ENCODE data around the gene COL2A1.
"Not testable (repeated sequence)": the region's sequence is repeated elsewhere in the genome, so short reads cannot be mapped to it uniquely, and the experiment has no call there.

COL2A1 gene

DNA sequence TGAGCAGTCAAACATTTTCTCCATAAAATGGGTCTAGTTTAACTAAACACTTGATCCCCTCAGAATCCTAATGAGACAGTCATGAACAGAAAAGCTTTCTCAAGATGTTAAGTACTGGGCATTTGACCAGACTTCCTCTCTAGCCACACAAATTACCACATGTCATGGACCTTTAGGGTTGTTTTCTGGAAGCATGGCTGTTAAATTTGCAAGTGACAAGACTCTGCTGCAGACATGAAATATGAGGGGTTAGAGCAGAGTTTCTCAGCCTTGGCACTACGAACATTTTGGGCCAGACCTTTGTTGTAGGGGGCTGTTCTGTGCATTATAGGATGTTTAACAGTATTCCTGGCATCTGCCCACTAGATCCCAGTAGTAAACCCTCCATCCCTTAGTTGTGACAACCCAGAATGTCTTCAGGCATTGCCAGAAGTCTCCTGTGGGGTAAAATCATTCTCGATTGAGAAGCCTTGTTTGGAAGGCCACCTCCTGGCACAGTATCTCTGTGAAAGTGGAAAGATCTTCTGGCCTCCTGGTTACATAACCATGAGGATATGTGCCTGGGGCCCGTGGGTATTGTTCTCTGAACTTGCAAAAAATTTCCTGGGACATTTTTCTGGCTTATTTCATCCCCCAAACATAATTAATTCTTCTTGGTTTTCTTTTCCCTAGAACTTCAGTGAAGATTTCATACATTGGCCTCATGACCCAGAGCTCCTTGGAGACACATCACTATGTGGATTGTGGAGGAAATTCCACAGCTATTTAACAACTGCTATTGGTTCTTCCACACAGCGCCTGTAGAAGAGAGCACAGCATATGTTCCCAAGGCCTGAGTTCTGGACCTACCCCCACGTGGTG, 36.6 kb downstream of the COL2A1 start:
- Histone ChIP-seq H3K9me3 (ENCODE audit: control insufficient read depth, low read length) (no peaks in the 10 kb centered on the region), H3K36me3 (ENCODE audit: control insufficient read depth, insufficient read depth, low read length) (peaks cover 11% of the 10 kb centered on the region), H3K27ac (ENCODE audit: insufficient read depth, low read length, poor library complexity, severe bottlenecking) (no peak overlapping the region), H3K27me3 (replicated peaks; ENCODE audit: control insufficient read depth, insufficient read depth, low read length, poor library complexity, severe bottlenecking) (no peaks in the 10 kb centered on the region), H3K4me1 (ENCODE audit: control insufficient read depth, insufficient read depth, low read length, poor library complexity, severe bottlenecking) (peaks cover 3% of the 10 kb centered on the region), H3K4me3 (ENCODE audit: insufficient read depth, low read depth, low read length, poor library complexity, severe bottlenecking) (no peak overlapping the region)
- no peak for DNase-seq

DNA sequence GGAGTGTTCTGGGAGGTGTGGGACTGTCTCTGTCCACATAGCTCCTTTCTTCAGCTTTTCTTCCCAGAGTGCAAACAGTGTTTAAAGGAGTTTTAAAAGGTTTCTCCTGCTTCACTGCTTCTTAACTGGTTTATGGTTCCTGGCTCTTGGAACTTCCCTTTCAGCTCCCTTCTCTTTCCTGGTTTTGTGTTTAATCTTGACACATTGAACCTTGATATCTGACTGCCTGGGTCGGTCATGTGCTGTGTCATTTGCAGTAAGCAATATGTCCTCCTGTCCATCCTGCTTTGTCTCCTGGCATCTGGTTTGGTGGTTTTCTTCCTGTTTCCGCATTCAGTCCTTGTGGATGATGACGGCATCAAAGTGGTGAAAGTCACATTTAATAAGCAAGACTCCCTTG, 38.7 kb downstream of the COL2A1 start:
- Histone ChIP-seq H3K36me3 (ENCODE audit: control insufficient read depth, insufficient read depth, low read length) (peaks cover 11% of the 10 kb centered on the region), H3K27me3 (replicated peaks; ENCODE audit: control insufficient read depth, insufficient read depth, low read length, poor library complexity, severe bottlenecking) (no peaks in the 10 kb centered on the region), H3K4me3 (ENCODE audit: insufficient read depth, low read depth, low read length, poor library complexity, severe bottlenecking) (no peak overlapping the region), H3K9me3 (ENCODE audit: control insufficient read depth, low read length) (no peaks in the 10 kb centered on the region), H3K4me1 (ENCODE audit: control insufficient read depth, insufficient read depth, low read length, poor library complexity, severe bottlenecking) (peaks cover 3% of the 10 kb centered on the region), H3K27ac (ENCODE audit: insufficient read depth, low read length, poor library complexity, severe bottlenecking) (no peak overlapping the region)
- no peak for DNase-seq

DNA sequence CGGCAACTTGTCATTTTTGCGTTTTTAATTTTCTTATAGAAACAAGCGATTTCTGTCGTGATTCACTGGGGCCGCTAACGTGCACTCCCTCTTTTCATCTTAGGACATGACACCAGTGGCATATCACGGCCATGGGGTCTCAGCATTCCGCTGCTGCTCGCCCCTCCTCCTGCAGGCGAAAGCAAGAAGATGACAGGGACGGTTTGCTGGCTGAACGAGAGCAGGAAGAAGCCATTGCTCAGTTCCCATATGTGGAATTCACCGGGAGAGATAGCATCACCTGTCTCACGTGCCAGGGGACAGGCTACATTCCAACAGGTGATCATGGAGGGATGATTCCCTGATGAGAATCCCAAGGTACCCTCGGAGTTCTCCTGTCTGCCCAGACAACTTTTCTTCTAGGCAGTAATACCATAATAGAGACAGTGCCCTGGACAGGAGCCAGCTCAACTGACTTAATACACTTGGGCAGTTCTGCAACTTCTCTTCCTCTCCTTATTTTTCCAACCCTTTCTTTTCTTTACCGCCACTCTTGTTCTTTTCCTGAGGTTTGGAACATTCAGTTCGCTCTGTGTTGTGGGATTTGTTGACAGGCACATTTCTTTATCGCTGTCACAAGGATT, 40.1 kb downstream of the COL2A1 start:
- H3K27ac ChIP-seq (ENCODE audit: insufficient read depth, low read length, poor library complexity, severe bottlenecking): peak overlapping the region; percentile 72
- H3K27me3 ChIP-seq (replicated peaks; ENCODE audit: control insufficient read depth, insufficient read depth, low read length, poor library complexity, severe bottlenecking): no peaks in the 10 kb centered on the region
- no peaks in the 10 kb centered on the region for H3K9me3 ChIP-seq (ENCODE audit: control insufficient read depth, low read length)
- peaks cover 3% of the 10 kb centered on the region for H3K4me1 ChIP-seq (ENCODE audit: control insufficient read depth, insufficient read depth, low read length, poor library complexity, severe bottlenecking)
- peaks cover 11% of the 10 kb centered on the region for H3K36me3 ChIP-seq (ENCODE audit: control insufficient read depth, insufficient read depth, low read length)
- H3K4me3 ChIP-seq (ENCODE audit: insufficient read depth, low read depth, low read length, poor library complexity, severe bottlenecking): peak overlapping the region; percentile 99
- DNase-seq: peak in 1 of 3 donors; percentile 5

DNA sequence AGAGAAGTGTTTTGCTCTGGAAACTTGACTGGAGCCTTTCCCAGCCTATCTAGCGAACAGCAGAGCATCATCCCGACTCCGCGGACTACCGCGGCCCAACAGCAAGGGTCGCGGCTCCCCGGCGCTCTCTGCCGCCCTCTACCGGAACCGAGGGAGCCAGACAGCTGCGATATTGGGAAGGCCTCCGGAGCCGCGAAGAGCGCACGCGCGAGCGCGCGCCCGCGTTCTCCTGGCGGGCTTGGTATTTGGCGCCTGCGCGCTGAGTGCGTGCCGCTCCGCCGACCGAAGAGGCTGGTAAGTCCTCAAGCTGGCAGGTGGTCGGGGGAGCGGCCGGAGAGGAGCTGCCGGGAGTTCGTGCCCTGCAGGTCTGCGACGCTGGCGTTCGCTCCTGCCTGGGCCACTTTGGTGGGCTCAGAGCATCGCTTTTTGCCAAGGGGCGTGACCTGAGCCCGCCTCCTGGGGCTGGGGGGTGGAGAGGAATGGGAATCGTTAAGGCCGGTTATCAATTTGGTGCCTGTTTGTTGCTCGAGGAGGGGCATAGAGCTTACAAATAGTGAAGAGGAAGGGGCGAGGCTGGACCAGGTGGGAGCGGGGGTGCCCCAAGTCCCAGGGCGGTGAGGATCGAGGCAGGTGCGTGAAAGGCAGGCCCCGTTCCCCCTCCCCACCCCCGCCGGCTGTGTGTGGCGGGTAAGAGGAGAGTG, 40.8 kb downstream of the COL2A1 start, which contains the start of gene TMEM106C:
TSS of gene TMEM106C (plus strand) at position 257 of the 701 bp plus-strand sequence. CDS start 641 bp downstream, outside the sequence.
- peak within 1 kb of the TSS; percentile 72 for H3K27ac ChIP-seq (ENCODE audit: insufficient read depth, low read length, poor library complexity, severe bottlenecking)

DNA sequence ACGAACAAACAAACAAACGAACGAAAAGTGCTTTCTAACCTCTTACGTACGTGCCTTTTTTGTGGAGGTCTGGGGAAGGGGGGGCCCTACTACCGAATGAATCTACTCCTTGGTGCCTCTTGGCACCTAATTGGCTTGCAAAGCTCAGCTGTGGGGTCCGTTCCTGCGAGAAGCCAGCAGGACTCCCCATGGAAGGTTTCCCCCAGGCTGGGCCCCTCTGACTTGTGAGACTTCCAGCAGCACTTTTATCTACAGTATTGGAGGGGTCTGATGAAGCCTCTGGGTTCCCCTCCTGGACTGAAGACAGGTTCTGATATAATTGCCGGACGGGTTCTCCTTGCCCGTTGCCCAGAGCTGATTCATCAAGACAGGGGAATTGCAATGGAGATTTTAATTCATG, 42.1 kb downstream of the COL2A1 start:
- Histone ChIP-seq H3K27ac (ENCODE audit: insufficient read depth, low read length, poor library complexity, severe bottlenecking) (no peak overlapping the region), H3K36me3 (ENCODE audit: control insufficient read depth, insufficient read depth, low read length) (peaks cover 1% of the 10 kb centered on the region), H3K4me3 (ENCODE audit: insufficient read depth, low read depth, low read length, poor library complexity, severe bottlenecking) (no peak overlapping the region), H3K4me1 (ENCODE audit: control insufficient read depth, insufficient read depth, low read length, poor library complexity, severe bottlenecking) (peaks cover 3% of the 10 kb centered on the region), H3K27me3 (replicated peaks; ENCODE audit: control insufficient read depth, insufficient read depth, low read length, poor library complexity, severe bottlenecking) (no peaks in the 10 kb centered on the region), H3K9me3 (ENCODE audit: control insufficient read depth, low read length) (no peaks in the 10 kb centered on the region)
- no peak for DNase-seq

More for the DNA sequence above, 40.8 kb downstream of the COL2A1 start, which contains the start of gene TMEM106C:
- DNase-seq: peak; percentile 79 to 87 (median 82)
- Histone ChIP-seq H3K9me3 (ENCODE audit: control insufficient read depth, low read length) (no peaks in the 10 kb centered on the region), H3K36me3 (ENCODE audit: control insufficient read depth, insufficient read depth, low read length) (peaks cover 11% of the 10 kb centered on the region), H3K4me1 (ENCODE audit: control insufficient read depth, insufficient read depth, low read length, poor library complexity, severe bottlenecking) (peaks cover 3% of the 10 kb centered on the region), H3K4me3 (ENCODE audit: insufficient read depth, low read depth, low read length, poor library complexity, severe bottlenecking) (peak within 1 kb of the TSS; percentile 99), H3K27me3 (replicated peaks; ENCODE audit: control insufficient read depth, insufficient read depth, low read length, poor library complexity, severe bottlenecking) (no peaks in the 10 kb centered on the region)

DNA sequence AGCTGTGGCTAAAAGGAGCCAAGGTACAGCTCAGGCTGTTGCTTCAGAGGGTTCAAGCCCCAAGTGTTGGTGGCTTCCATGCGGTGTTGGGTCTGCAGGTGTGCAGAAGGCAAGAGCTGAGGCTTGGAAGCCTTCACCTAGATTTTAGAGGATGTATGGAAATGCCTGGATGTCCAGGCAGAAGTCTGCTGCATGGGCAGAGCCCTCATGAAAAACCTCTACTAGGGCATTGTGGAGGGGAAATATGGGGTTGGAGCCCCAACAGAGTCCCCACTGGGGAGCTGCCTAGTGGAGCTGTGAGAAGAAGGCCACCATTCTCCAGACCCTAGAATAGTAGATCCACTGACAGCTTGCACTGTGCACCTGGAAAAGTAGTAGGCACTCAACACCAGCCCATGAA, 46.6 kb downstream of the COL2A1 start:
- not testable (repeated sequence) for H3K36me3 ChIP-seq (ENCODE audit: control insufficient read depth, insufficient read depth, low read length); H3K27ac ChIP-seq (ENCODE audit: insufficient read depth, low read length, poor library complexity, severe bottlenecking); DNase-seq; H3K9me3 ChIP-seq (ENCODE audit: control insufficient read depth, low read length); H3K4me3 ChIP-seq (ENCODE audit: insufficient read depth, low read depth, low read length, poor library complexity, severe bottlenecking); H3K27me3 ChIP-seq (replicated peaks; ENCODE audit: control insufficient read depth, insufficient read depth, low read length, poor library complexity, severe bottlenecking); H3K4me1 ChIP-seq (ENCODE audit: control insufficient read depth, insufficient read depth, low read length, poor library complexity, severe bottlenecking)

DNA sequence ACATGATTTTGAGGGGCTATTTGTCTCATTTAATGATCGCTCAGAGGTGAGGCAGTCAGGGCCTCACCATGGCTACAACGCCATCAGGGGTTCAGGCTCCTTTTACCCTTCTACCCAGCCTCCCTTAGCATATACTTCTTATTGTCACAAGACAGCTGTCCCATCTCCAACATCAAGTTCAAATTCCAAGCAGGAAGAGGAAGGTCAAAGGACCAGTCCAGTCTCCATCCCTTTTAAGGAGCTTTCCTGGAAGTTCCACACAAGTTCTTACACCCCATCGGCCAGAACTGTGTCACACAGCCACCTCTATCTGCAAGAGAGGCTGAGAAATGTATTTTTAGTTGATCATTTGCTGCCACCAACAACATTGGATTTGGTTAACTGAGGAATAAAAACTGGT, 49.2 kb downstream of the COL2A1 start:
- H3K27me3 ChIP-seq (replicated peaks; ENCODE audit: control insufficient read depth, insufficient read depth, low read length, poor library complexity, severe bottlenecking): no peaks in the 10 kb centered on the region
- no peak for DNase-seq
- H3K27ac ChIP-seq (ENCODE audit: insufficient read depth, low read length, poor library complexity, severe bottlenecking): no peak overlapping the region
- H3K4me3 ChIP-seq (ENCODE audit: insufficient read depth, low read depth, low read length, poor library complexity, severe bottlenecking): no peak overlapping the region
- no peaks in the 10 kb centered on the region for H3K9me3 ChIP-seq (ENCODE audit: control insufficient read depth, low read length)
- no peaks in the 10 kb centered on the region for H3K36me3 ChIP-seq (ENCODE audit: control insufficient read depth, insufficient read depth, low read length)
- H3K4me1 ChIP-seq (ENCODE audit: control insufficient read depth, insufficient read depth, low read length, poor library complexity, severe bottlenecking): no peaks in the 10 kb centered on the region

DNA sequence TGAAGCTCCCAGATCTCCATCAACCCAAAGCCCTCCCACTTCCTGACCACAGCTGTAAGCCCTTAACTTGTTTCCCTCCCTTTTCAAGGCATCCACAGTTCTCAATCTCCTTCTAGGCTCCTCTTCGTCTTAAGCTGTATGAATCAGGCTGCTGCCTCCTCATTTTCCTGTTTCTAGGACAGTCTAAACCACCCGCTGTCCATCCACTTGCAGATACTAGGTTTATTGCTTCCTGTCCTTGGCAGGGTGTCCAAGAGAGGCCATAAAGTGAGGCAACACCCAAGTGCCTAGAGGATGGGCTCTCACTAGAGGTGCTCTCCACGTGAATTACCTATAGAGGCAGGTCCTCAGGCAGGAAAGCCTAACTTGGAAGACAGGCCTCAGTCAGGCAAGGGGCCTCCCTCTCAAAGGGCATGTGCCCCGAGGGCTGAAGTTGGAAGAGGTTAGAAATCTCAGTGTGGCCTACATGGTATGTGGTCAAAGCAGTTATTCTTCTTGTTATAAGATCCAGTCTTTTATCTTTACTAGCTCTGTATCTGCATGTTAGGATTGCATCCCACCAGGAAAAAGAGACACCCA, 49.7 kb downstream of the COL2A1 start:
- H3K36me3 ChIP-seq (ENCODE audit: control insufficient read depth, insufficient read depth, low read length): no peaks in the 10 kb centered on the region
- no peak overlapping the region for H3K4me3 ChIP-seq (ENCODE audit: insufficient read depth, low read depth, low read length, poor library complexity, severe bottlenecking)
- no peak for DNase-seq
- no peak overlapping the region for H3K27ac ChIP-seq (ENCODE audit: insufficient read depth, low read length, poor library complexity, severe bottlenecking)
- no peaks in the 10 kb centered on the region for H3K9me3 ChIP-seq (ENCODE audit: control insufficient read depth, low read length)
- H3K27me3 ChIP-seq (replicated peaks; ENCODE audit: control insufficient read depth, insufficient read depth, low read length, poor library complexity, severe bottlenecking): no peaks in the 10 kb centered on the region
- no peaks in the 10 kb centered on the region for H3K4me1 ChIP-seq (ENCODE audit: control insufficient read depth, insufficient read depth, low read length, poor library complexity, severe bottlenecking)

DNA sequence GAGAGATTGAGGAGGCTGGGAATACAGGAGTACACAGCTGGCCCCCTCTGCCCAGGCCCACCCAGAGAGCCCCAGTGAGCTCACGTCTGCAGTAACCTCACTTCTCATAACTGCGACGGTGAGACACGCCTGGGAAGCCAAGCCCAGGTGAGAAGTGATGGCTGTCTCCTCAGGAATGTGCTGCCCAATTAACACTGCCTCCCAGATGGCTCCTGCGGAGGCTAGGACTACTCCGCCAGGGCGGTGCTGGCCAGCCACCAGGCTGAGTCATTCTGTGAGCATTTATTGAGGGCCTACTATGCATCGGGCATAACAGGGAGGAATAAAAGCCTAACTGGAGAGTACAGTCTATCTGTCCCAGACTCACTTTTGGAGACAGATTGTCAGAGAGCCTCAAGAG, 50.2 kb downstream of the COL2A1 start:
- Histone ChIP-seq H3K4me3 (ENCODE audit: insufficient read depth, low read depth, low read length, poor library complexity, severe bottlenecking) (no peak overlapping the region), H3K36me3 (ENCODE audit: control insufficient read depth, insufficient read depth, low read length) (no peaks in the 10 kb centered on the region), H3K4me1 (ENCODE audit: control insufficient read depth, insufficient read depth, low read length, poor library complexity, severe bottlenecking) (no peaks in the 10 kb centered on the region), H3K27ac (ENCODE audit: insufficient read depth, low read length, poor library complexity, severe bottlenecking) (no peak overlapping the region), H3K27me3 (replicated peaks; ENCODE audit: control insufficient read depth, insufficient read depth, low read length, poor library complexity, severe bottlenecking) (no peaks in the 10 kb centered on the region), H3K9me3 (ENCODE audit: control insufficient read depth, low read length) (no peaks in the 10 kb centered on the region)
- DNase-seq: no peak
